HepG2 (cell line): ENCODE measurements around the gene DAB1.

Experiments
- SMYD3 ChIP-seq: sonication (generic); formaldehyde crosslinking; IDR thresholded peaks from 2 replicates; pipeline ENCODE4 v1.8.1; 2023; ENCODE audit warnings: mild to moderate bottlenecking, missing genetic modification reagents
- ZNF292 ChIP-seq: sonication (generic); formaldehyde crosslinking; IDR thresholded peaks from 2 replicates; pipeline ENCODE4 v1.8.1; 2022; ENCODE audit warnings: mild to moderate bottlenecking, low read depth, missing genetic modification reagents, borderline replicate concordance
- ZNF326 ChIP-seq: sonication (generic); formaldehyde crosslinking; IDR thresholded peaks from 2 replicates; pipeline ENCODE4 v1.4.0; 2020; ENCODE audit warnings: missing genetic modification reagents, borderline replicate concordance
- TF ChIP-seq, protein P1 (sequence below): sonication (generic); formaldehyde crosslinking; IDR thresholded peaks from 2 replicates; pipeline ENCODE4 v1.5.0; 2020; ENCODE audit warnings: mild to moderate bottlenecking, missing genetic modification reagents, moderate library complexity

DNA sequence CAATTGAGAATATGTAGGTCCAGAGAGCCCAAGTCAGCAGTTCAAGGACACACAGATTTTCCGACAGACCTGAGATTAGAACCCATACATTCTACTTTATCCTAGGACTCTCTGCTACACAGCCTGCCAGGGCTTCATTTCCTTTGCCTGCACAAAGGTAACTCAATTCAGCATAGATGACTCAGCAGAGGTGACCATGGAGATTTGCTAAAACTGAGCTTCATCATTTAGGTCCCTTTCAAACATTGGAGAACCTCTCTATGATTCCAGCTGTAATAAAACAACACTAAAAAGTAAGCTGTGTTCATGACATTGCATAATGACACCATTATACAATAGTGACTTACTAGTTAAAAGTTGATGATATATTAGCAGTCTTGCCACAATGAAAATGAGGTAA is 22.2 kb downstream of the DAB1 start:
- no peak for TF ChIP-seq ZNF292 (CRISPR knock-in tag)
- TF ChIP-seq, protein P1, sequence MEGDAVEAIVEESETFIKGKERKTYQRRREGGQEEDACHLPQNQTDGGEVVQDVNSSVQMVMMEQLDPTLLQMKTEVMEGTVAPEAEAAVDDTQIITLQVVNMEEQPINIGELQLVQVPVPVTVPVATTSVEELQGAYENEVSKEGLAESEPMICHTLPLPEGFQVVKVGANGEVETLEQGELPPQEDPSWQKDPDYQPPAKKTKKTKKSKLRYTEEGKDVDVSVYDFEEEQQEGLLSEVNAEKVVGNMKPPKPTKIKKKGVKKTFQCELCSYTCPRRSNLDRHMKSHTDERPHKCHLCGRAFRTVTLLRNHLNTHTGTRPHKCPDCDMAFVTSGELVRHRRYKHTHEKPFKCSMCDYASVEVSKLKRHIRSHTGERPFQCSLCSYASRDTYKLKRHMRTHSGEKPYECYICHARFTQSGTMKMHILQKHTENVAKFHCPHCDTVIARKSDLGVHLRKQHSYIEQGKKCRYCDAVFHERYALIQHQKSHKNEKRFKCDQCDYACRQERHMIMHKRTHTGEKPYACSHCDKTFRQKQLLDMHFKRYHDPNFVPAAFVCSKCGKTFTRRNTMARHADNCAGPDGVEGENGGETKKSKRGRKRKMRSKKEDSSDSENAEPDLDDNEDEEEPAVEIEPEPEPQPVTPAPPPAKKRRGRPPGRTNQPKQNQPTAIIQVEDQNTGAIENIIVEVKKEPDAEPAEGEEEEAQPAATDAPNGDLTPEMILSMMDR, result no peak
- TF ChIP-seq SMYD3 (CRISPR knock-in tag), result no peak
- no peak for TF ChIP-seq ZNF326
